PC-9 (cell line): ENCODE measurements around the gene PIR. TPM values are rescaled to one million over a fixed set of nuclear protein-coding genes. Genes with fewer than 3 reads are reported as not detected.
A peak's percentile ranks its signal among the peaks of the same experiment; 100 is the strongest.

Source experiments
- BruUV-seq: library from RNA; stranded (reverse); fragments of 400-500 nt; replicated peaks from 2 replicates; lab custom pipeline; 2021; lab: Mats Ljungman, UMichigan
- CTCF ChIA-PET: fragments of 300-600 bp; sonication (Branson Sonifier 250); formaldehyde crosslinking; loops from one replicate; lab custom pipeline; 2022; ENCODE audit warnings: antibody characterized with exemption; lab: Charles Lee
- POLR2A ChIA-PET: fragments of 300-600 bp; sonication (Branson Sonifier 250); formaldehyde crosslinking; loops from one replicate; lab custom pipeline; 2022; ENCODE audit warnings: antibody characterized with exemption; ENCODE audit not compliant: unreplicated experiment; lab: Charles Lee
- DNase-seq, 2 experiments: peaks; one replicate each; pipeline versions ENCODE4 v3.0.0 to v3.0.0-alpha.2; 2015 to 2022; ENCODE audit warnings: mixed read lengths in 1 of 2
- H2AFZ ChIP-seq: fragments of 200-600 bp; sonication (generic); 2 replicates; pipeline ENCODE4 v1.8.1; 2017; ENCODE audit warnings: antibody characterized with exemption
- H3F3A ChIP-seq: fragments of 200-600 bp; sonication (generic); 2 replicates; pipeline ENCODE4 v1.8.1; 2017; ENCODE audit warnings: antibody characterized with exemption, mild to moderate bottlenecking, low read depth; ENCODE audit not compliant: insufficient read depth
- H3K27ac ChIP-seq: fragments of 200-600 bp; sonication (generic); 2 replicates; pipeline ENCODE4 v1.6.1; 2016; ENCODE audit warnings: mixed run types
- H3K27me3 ChIP-seq: fragments of 200-600 bp; sonication (generic); 2 replicates; pipeline ENCODE4 v1.6.1; 2016; ENCODE audit warnings: low read depth, mixed run types; ENCODE audit not compliant: insufficient read depth
- H3K36me3 ChIP-seq: fragments of 200-600 bp; sonication (generic); 2 replicates; pipeline ENCODE4 v1.6.1; 2016; ENCODE audit warnings: low read depth, mixed run types
- H3K4me1 ChIP-seq: fragments of 200-600 bp; sonication (generic); replicated peaks from 2 replicates; pipeline ENCODE4 v1.6.1; 2016; ENCODE audit warnings: mixed run types; ENCODE audit not compliant: insufficient read depth
- H3K4me2 ChIP-seq: fragments of 200-600 bp; sonication (generic); 2 replicates; pipeline ENCODE4 v1.6.1; 2017; ENCODE audit warnings: mixed run types
- H3K4me3 ChIP-seq: fragments of 200-600 bp; sonication (generic); 2 replicates; pipeline ENCODE4 v1.6.1; 2016; ENCODE audit warnings: mixed run types
- H3K79me2 ChIP-seq: fragments of 200-600 bp; sonication (generic); 2 replicates; pipeline ENCODE4 v1.6.1; 2017; ENCODE audit warnings: low read depth, mixed run types
- H3K9me2 ChIP-seq: fragments of 200-600 bp; sonication (generic); 2 replicates; pipeline ENCODE4 v1.8.1; 2017; ENCODE audit warnings: mild to moderate bottlenecking; ENCODE audit not compliant: insufficient read depth
- H3K9me3 ChIP-seq: fragments of 200-600 bp; sonication (generic); 2 replicates; pipeline ENCODE4 v1.8.1; 2016; ENCODE audit warnings: low read depth; ENCODE audit not compliant: insufficient read depth
- H4K20me1 ChIP-seq: fragments of 200-600 bp; sonication (generic); 2 replicates; pipeline ENCODE4 v1.8.1; 2017; ENCODE audit not compliant: insufficient read depth
- CTCF ChIP-seq: fragments of 200-600 bp; sonication (generic); conservative IDR thresholded peaks from 2 replicates; pipeline ENCODE4 v1.6.1; 2017; ENCODE audit warnings: mixed run types, antibody characterized with exemption, mild to moderate bottlenecking, moderate library complexity
- EZH2 ChIP-seq: fragments of 200-600 bp; sonication (generic); IDR thresholded peaks from 2 replicates; pipeline ENCODE4 v1.8.0; 2017; ENCODE audit warnings: antibody characterized with exemption, low read depth
- intact Hi-C: fragments of 100-400 bp; cut with micrococcal nuclease; formaldehyde crosslinking; loops from one replicate; pipeline ENCODE4 v1.10.0; 2022; ENCODE audit not compliant: unreplicated experiment
- total RNA-seq: library from RNA; stranded (reverse); gene quantifications from 2 replicates; pipeline ENCODE4 v1.2.3, GENCODE V29; 2021

The PIR gene
- total RNA-seq, 1 experiment from 2014 or later = 197 TPM

- no peak for TF ChIP-seq EZH2
- no peak for TF ChIP-seq CTCF
- Histone ChIP-seq H4K20me1 (no peaks in the 10 kb centered on the region), H3K27me3 (no peaks in the 10 kb centered on the region), H3K4me2 (no peak overlapping the region), H3K4me1 (no peaks in the 10 kb centered on the region), H3K36me3 (no peaks in the 10 kb centered on the region), H3K9me3 (no peaks in the 10 kb centered on the region), H3K79me2 (no peaks in the 10 kb centered on the region), H3K27ac (no peak overlapping the region), H2AFZ (no peak overlapping the region), H3F3A (no peaks in the 10 kb centered on the region), H3K4me3 (no peak overlapping the region), H3K9me2 (no peaks in the 10 kb centered on the region)
- CTCF ChIA-PET = no interaction called here
- POLR2A ChIA-PET = no interaction called here
- no peak for DNase-seq
- intact Hi-C loops = no loop called here
- no TSS peak for BruUV-seq
These were observed 136.7 kb downstream of the PIR start for GRCh38 chrX:15356444-15356843.

- H4K20me1 ChIP-seq = no peaks in the 10 kb centered on the region
- no peaks in the 10 kb centered on the region for H3K9me3 ChIP-seq
- no TSS peak for BruUV-seq
- no peaks in the 10 kb centered on the region for H3F3A ChIP-seq
- TF ChIP-seq CTCF (no peak), EZH2 (no peak)
- H3K79me2 ChIP-seq = no peaks in the 10 kb centered on the region
- H3K9me2 ChIP-seq = no peaks in the 10 kb centered on the region
- H3K27me3 ChIP-seq = no peaks in the 10 kb centered on the region
- DNase-seq = no peak
- CTCF ChIA-PET = no interaction called here
- H3K4me3 ChIP-seq = no peak overlapping the region
- H3K4me2 ChIP-seq = no peak overlapping the region
- H3K36me3 ChIP-seq = no peaks in the 10 kb centered on the region
- H3K27ac ChIP-seq = no peak overlapping the region
- POLR2A ChIA-PET = no interaction called here
- H3K4me1 ChIP-seq = no peaks in the 10 kb centered on the region
- intact Hi-C loops = no loop called here
- H2AFZ ChIP-seq = no peak overlapping the region
These were observed 142.7 kb downstream of the PIR start for GRCh38 chrX:15350329-15350996.

- Histone ChIP-seq H3K27me3 (no peaks in the 10 kb centered on the region), H3K79me2 (no peaks in the 10 kb centered on the region), H3K4me1 (no peaks in the 10 kb centered on the region), H3K36me3 (no peaks in the 10 kb centered on the region), H3K9me2 (no peaks in the 10 kb centered on the region), H3K4me2 (no peak overlapping the region), H3K4me3 (no peak overlapping the region), H3K27ac (no peak overlapping the region), H3F3A (no peaks in the 10 kb centered on the region), H3K9me3 (no peaks in the 10 kb centered on the region), H2AFZ (no peak overlapping the region), H4K20me1 (no peaks in the 10 kb centered on the region)
- peak; percentile 72 for TF ChIP-seq CTCF
- no peak for TF ChIP-seq EZH2
- BruUV-seq = no TSS peak
- ChIA-PET CTCF (interaction anchor here (0.6 kb wide), 1 partner anchor 292 kb away, joined by 3 read pairs; no protein-coding TSS in a partner anchor), POLR2A (interaction anchor here (0.7 kb wide), 1 partner anchor 156 kb away, joined by 3 read pairs; no protein-coding TSS in a partner anchor)
- intact Hi-C loops = loop anchor here (1.0 kb wide), 2 partner anchors 49 to 216 kb away; no protein-coding TSS in a partner anchor
- peak; percentile 16 to 57 for DNase-seq
These were observed 144.1 kb downstream of the PIR start for GRCh38 chrX:15349046-15349445.
